Hepatocyte (in vitro differentiated cells): ENCODE measurements around the gene ZNF148. TPM values are rescaled to one million over a fixed set of nuclear protein-coding genes. Genes with fewer than 3 reads are reported as not detected.

Experiments
- DNase-seq: peaks from one replicate; pipeline ENCODE4 v3.0.0-alpha.2; 2016; ENCODE audit warnings: low spot score
- H2AFZ ChIP-seq: fragments of 200-600 bp; sonication (generic); 2 replicates; pipeline ENCODE4 v1.6.0; 2016; ENCODE audit warnings: antibody characterized with exemption, mild to moderate bottlenecking
- H3K27ac ChIP-seq: fragments of 200-600 bp; sonication (generic); 2 replicates; pipeline ENCODE4 v1.5.1; 2016; ENCODE audit warnings: mild to moderate bottlenecking
- H3K27me3 ChIP-seq: fragments of 200-600 bp; sonication (generic); 2 replicates; pipeline ENCODE4 v1.6.1; 2016
- H3K36me3 ChIP-seq: fragments of 200-600 bp; sonication (generic); replicated peaks from 2 replicates; pipeline ENCODE4 v1.5.1; 2016; ENCODE audit warnings: low read depth; ENCODE audit not compliant: insufficient read depth
- H3K4me1 ChIP-seq: fragments of 200-600 bp; sonication (generic); 2 replicates; pipeline ENCODE4 v1.5.1; 2016; ENCODE audit warnings: mild to moderate bottlenecking, moderate library complexity; ENCODE audit not compliant: insufficient read depth
- H3K4me2 ChIP-seq: fragments of 200-600 bp; sonication (generic); 2 replicates; pipeline ENCODE4 v1.6.0; 2016
- H3K4me3 ChIP-seq: fragments of 200-600 bp; sonication (generic); 2 replicates; pipeline ENCODE4 v1.5.1; 2016; ENCODE audit warnings: mild to moderate bottlenecking
- H3K79me2 ChIP-seq: fragments of 200-600 bp; sonication (generic); 2 replicates; pipeline ENCODE4 v1.6.0; 2017; ENCODE audit warnings: mild to moderate bottlenecking
- H3K9me2 ChIP-seq: fragments of 200-600 bp; sonication (generic); replicated peaks from 2 replicates; pipeline ENCODE4 v1.6.0; 2017; ENCODE audit warnings: mild to moderate bottlenecking; ENCODE audit not compliant: insufficient read depth
- H3K9me3 ChIP-seq: fragments of 200-600 bp; sonication (generic); 2 replicates; pipeline ENCODE4 v1.5.1; 2016; ENCODE audit warnings: low read depth, mild to moderate bottlenecking
- H4K20me1 ChIP-seq: fragments of 200-600 bp; sonication (generic); 2 replicates; pipeline ENCODE4 v1.6.0; 2016; ENCODE audit warnings: mild to moderate bottlenecking; ENCODE audit not compliant: insufficient read depth, poor library complexity, severe bottlenecking
- EZH2 ChIP-seq: fragments of 200-600 bp; sonication (generic); IDR thresholded peaks from 2 replicates; pipeline ENCODE4 v1.6.1; 2016; ENCODE audit warnings: antibody characterized with exemption, mild to moderate bottlenecking, borderline replicate concordance
- EZH2phosphoT487 ChIP-seq: fragments of 200-600 bp; sonication (generic); IDR thresholded peaks from one replicate; pipeline ENCODE4 v1.6.1; 2018; ENCODE audit warnings: antibody characterized with exemption, mild to moderate bottlenecking, low read depth, moderate library complexity; ENCODE audit not compliant: unreplicated experiment, severe bottlenecking
- WGBS: methylation state at CpG from one replicate; pipeline ENCODE4 v1.1.6; 2016; ENCODE audit warnings: low lambda C conversion rate; ENCODE audit errors: missing lambda C conversion rate; 5-methylcytosine and 5-hydroxymethylcytosine counted together
- polyA plus RNA-seq: library from polyadenylated mRNA; unstranded; fragments of >200 nt; fragmentation: Nextera tagmentation; extraction: Ambion mirVana; gene quantifications from 2 replicates; pipeline ENCODE4 v1.2.1, GENCODE V29; 2016
- total RNA-seq: library from RNA; depleted of rRNA; stranded (reverse); fragments of >200 nt; gene quantifications from 2 replicates; pipeline ENCODE4 v1.2.3, GENCODE V29; 2014
- TF ChIP-seq, protein P1 (sequence below): fragments of 200-600 bp; sonication (generic); IDR thresholded peaks from 2 replicates; pipeline ENCODE4 v1.5.1; 2016; ENCODE audit warnings: antibody characterized with exemption, mild to moderate bottlenecking; ENCODE audit not compliant: poor library complexity

Gene ZNF148
- total and polyA plus RNA-seq, 2 experiments from 2014 or later = 23.2 to 30.3 TPM

DNA sequence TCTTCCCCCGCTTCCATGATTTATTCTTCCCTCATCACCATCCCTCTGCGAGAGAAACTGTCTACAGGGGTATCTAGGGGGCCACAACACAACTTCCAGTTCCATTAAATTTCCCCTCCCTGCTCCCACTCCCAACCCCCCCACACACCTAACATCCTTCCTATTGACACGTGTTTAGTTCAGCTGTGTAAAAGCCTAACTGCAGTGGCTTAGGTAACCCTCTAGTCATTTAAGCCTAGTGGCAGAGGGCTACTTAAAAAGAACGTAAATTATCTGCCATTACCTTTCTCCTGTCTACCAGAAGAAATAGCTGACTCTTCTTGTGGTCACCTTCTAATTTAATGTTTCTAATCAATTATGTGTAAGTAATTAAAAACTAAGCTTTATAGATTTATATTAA is 56.3 kb downstream of the ZNF148 start:
- Histone ChIP-seq H3K4me2 (no peak overlapping the region), H3K4me3 (no peak overlapping the region), H3K9me3 (no peaks in the 10 kb centered on the region), H3K79me2 (peaks cover 28% of the 10 kb centered on the region), H3K4me1 (no peaks in the 10 kb centered on the region), H2AFZ (no peak overlapping the region), H3K9me2 (no peaks in the 10 kb centered on the region), H3K27ac (no peak overlapping the region), H4K20me1 (no peaks in the 10 kb centered on the region), H3K27me3 (no peaks in the 10 kb centered on the region), H3K36me3 (peaks cover 4% of the 10 kb centered on the region)
- WGBS = 91% methylated on average over 4 of the region's 4 CpGs
- TF ChIP-seq EZH2 = no peak
- DNase-seq = no peak

DNA sequence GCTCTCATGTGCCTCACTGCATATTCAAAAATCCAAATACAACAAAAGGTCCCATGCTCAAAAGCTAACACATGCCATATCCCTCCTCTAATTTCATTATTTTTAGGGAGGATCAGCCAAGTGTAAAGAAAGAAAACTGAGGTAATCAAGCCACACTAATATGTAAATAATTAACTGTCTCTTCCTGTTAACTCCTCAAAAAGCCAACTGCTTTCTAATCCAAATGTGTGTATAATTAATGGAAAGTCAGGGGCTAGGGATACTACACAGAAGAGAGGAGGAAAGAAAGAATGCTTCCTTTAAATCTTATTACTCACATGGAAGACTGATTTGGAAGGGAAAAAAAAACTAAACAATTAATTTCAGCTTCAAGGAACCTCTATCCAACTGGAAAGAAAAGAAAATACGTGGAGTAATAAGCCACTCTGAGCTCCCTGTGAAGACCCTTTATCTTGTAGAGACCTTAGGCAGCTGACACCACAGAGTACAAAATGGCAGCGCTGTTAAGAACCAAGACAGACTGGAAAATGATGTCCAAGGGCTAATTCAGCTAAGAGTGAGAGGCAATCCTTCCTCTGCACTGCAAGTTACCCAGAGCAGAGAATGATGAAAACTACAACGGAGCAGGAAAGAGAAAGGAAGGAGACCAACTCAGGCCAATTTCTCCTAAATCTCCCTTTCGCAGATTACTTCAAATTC is 56.8 kb downstream of the ZNF148 start:
- H3K27ac ChIP-seq = no peak overlapping the region
- H3K4me3 ChIP-seq = no peak overlapping the region
- H3K36me3 ChIP-seq = peaks cover 3% of the 10 kb centered on the region
- WGBS = 90% methylated on average over 4 of the region's 4 CpGs
- no peaks in the 10 kb centered on the region for H3K27me3 ChIP-seq
- peaks cover 32% of the 10 kb centered on the region for H3K79me2 ChIP-seq
- H4K20me1 ChIP-seq = no peaks in the 10 kb centered on the region
- no peak overlapping the region for H2AFZ ChIP-seq
- DNase-seq = no peak
- H3K9me3 ChIP-seq = no peaks in the 10 kb centered on the region
- no peak for TF ChIP-seq EZH2
- TF ChIP-seq, protein P1, sequence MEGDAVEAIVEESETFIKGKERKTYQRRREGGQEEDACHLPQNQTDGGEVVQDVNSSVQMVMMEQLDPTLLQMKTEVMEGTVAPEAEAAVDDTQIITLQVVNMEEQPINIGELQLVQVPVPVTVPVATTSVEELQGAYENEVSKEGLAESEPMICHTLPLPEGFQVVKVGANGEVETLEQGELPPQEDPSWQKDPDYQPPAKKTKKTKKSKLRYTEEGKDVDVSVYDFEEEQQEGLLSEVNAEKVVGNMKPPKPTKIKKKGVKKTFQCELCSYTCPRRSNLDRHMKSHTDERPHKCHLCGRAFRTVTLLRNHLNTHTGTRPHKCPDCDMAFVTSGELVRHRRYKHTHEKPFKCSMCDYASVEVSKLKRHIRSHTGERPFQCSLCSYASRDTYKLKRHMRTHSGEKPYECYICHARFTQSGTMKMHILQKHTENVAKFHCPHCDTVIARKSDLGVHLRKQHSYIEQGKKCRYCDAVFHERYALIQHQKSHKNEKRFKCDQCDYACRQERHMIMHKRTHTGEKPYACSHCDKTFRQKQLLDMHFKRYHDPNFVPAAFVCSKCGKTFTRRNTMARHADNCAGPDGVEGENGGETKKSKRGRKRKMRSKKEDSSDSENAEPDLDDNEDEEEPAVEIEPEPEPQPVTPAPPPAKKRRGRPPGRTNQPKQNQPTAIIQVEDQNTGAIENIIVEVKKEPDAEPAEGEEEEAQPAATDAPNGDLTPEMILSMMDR = no peak
- no peak for TF ChIP-seq EZH2phosphoT487
- no peak overlapping the region for H3K4me2 ChIP-seq
- H3K9me2 ChIP-seq = no peaks in the 10 kb centered on the region
- H3K4me1 ChIP-seq = no peaks in the 10 kb centered on the region

DNA sequence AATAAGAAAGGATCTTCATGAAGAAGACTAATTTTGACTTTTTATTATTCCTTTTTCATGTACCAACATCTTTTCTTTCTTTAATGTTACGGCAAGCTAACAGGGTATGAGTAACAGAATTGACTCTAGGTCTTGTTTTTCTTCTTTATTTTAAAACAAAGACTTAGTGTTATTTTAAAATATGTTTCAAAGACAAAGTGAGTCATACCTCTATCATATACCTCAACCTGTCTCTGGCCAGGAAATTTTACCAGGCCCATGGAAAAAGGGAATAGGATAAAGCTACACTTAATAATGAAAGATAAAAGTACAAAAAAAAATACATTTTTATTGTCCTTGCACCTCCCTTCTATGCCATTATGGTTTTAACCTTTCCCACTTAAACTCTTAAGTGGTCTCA is 57.4 kb downstream of the ZNF148 start:
- TF ChIP-seq EZH2 (no peak), EZH2phosphoT487 (no peak)
- TF ChIP-seq, protein P1 = no peak
- H3K27ac ChIP-seq = no peak overlapping the region
- peaks cover 30% of the 10 kb centered on the region for H3K79me2 ChIP-seq
- H3K4me2 ChIP-seq = no peak overlapping the region
- H3K27me3 ChIP-seq = no peaks in the 10 kb centered on the region
- H3K36me3 ChIP-seq = no peaks in the 10 kb centered on the region
- no peaks in the 10 kb centered on the region for H3K9me3 ChIP-seq
- H3K9me2 ChIP-seq = no peaks in the 10 kb centered on the region
- H3K4me3 ChIP-seq = no peak overlapping the region
- DNase-seq = no peak
- no peak overlapping the region for H2AFZ ChIP-seq
- H3K4me1 ChIP-seq = no peaks in the 10 kb centered on the region
- 94% methylated on average over 1 of the region's 1 CpG for WGBS
- H4K20me1 ChIP-seq = no peaks in the 10 kb centered on the region

DNA sequence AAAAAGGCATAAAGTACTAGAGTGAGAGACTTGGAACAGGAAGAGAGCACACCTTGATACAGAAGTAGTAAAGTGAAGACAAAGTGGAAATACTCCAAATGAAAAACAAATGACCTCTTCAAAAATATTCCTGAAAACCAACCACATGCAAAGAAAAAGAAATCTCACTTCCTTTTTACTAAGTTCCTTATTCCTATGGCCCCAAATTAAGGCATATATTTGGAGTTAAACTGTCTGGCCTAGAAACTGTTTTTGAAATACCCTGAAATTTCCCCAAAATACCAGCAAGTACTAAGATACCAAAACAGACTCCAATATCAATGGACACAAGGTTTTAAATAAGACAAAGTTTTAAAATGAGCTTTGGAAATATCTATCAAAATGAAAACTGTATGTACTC is 58.2 kb downstream of the ZNF148 start:
- H3K9me2 ChIP-seq = no peaks in the 10 kb centered on the region
- H3K9me3 ChIP-seq = no peaks in the 10 kb centered on the region
- H3K79me2 ChIP-seq = peaks cover 37% of the 10 kb centered on the region
- H3K36me3 ChIP-seq = no peaks in the 10 kb centered on the region
- no peaks in the 10 kb centered on the region for H4K20me1 ChIP-seq
- no peaks in the 10 kb centered on the region for H3K27me3 ChIP-seq
- H3K4me2 ChIP-seq = no peak overlapping the region
- H3K4me1 ChIP-seq = no peaks in the 10 kb centered on the region
- TF ChIP-seq EZH2 = no peak
- TF ChIP-seq, protein P1 = no peak
- TF ChIP-seq EZH2phosphoT487 = no peak
- no peak for DNase-seq
- H3K4me3 ChIP-seq = no peak overlapping the region
- no peak overlapping the region for H3K27ac ChIP-seq
- no peak overlapping the region for H2AFZ ChIP-seq
